Upper lobe of left lung (tissue), 6 donors: Measurements from ENCODE around the gene ALB. TPM values are rescaled to one million over a fixed set of nuclear protein-coding genes. Genes with fewer than 3 reads are reported as not detected.

Experiments
- ATAC-seq, 2 donors: fragments of 200-7000 bp; cut with Tn5 transposase; one replicate each; pipeline ENCODE4 v1.9.1; 2022; ENCODE audit warnings: mild to moderate bottlenecking in 2 of 2, moderate library complexity in 2 of 2; ENCODE audit not compliant: low FRiP score in 2 of 2
- DNase-seq, 2 donors: peaks; one replicate each; pipeline ENCODE4 v3.0.0-alpha.2; 2019 to 2020
- H3K27ac ChIP-seq, 4 donors: fragments of 200-600 bp; sonication (generic); one replicate each; pipeline ENCODE4 v1.5.1; 2016 to 2019
- H3K27me3 ChIP-seq, 4 donors: fragments of 200-600 bp; sonication (generic); one replicate each; pipeline ENCODE4 v1.5.1; 2017 to 2019
- H3K36me3 ChIP-seq, 4 donors: fragments of 200-600 bp; sonication (generic); one replicate each; pipeline ENCODE4 v1.5.1; 2016 to 2019
- H3K4me1 ChIP-seq, 4 donors: fragments of 200-600 bp; sonication (generic); one replicate each; pipeline ENCODE4 v1.5.1; 2018 to 2019
- H3K4me3 ChIP-seq, 4 donors: fragments of 200-600 bp; sonication (generic); one replicate each; pipeline ENCODE4 v1.5.1; 2017 to 2019; ENCODE audit warnings: mild to moderate bottlenecking in 2 of 4, moderate library complexity in 1 of 4
- H3K9me3 ChIP-seq, 4 donors: fragments of 200-600 bp; sonication (generic); one replicate each; pipeline ENCODE4 v1.5.1; 2018 to 2019
- EP300 ChIP-seq, 4 donors: sonication (generic); formaldehyde crosslinking; IDR thresholded peaks; one replicate each; pipeline ENCODE4 v1.5.1; 2017; ENCODE audit warnings: antibody characterized with exemption in 4 of 4, control low read depth in 2 of 4
- POLR2A ChIP-seq, 4 donors: fragments of 450-650 bp; IDR thresholded peaks; one replicate each; pipeline ENCODE4 v1.5.1; 2016 to 2017; ENCODE audit warnings: antibody characterized with exemption in 4 of 4, mild to moderate bottlenecking in 2 of 4
- POLR2AphosphoS5 ChIP-seq, 2 donors: sonication (generic); formaldehyde crosslinking; IDR thresholded peaks; one replicate each; pipeline ENCODE4 v1.5.1; 2017; ENCODE audit warnings: antibody characterized with exemption in 2 of 2
- WGBS, 2 donors: methylation state at CpG; one replicate each; pipeline ENCODE4 v1.1.5; 2017 to 2018; 5-methylcytosine and 5-hydroxymethylcytosine counted together
- total RNA-seq, 6 donors: library from RNA; depleted of rRNA in 4 of 6; stranded (reverse); fragments of >200 nt in 4 of 6; gene quantifications; one replicate each; pipeline versions ENCODE4 v1.1.0 to v1.2.1, GENCODE V29; 2016 to 2021
- TF ChIP-seq, protein P1 (sequence below), 6 experiments: fragments of 450-650 bp in 4 of 6; fragments of 200-600 bp in 2 of 6; sonication (generic) in 2 of 6; IDR thresholded peaks; one replicate each; pipeline ENCODE4 v1.5.1; 2016 to 2019; ENCODE audit warnings: antibody characterized with exemption in 6 of 6
- donor health status: DM: no; HTN: no; CAD: no; lungs with moderate emphysema.
- donor health status: DM: no; HTN: yes; CAD: no; lungs with severe emphysema.

The ALB gene
- total RNA-seq, 6 donors from 2014 or later = 0.30 to 44.5 (median 13.7) TPM; not detected in 2

DNA sequence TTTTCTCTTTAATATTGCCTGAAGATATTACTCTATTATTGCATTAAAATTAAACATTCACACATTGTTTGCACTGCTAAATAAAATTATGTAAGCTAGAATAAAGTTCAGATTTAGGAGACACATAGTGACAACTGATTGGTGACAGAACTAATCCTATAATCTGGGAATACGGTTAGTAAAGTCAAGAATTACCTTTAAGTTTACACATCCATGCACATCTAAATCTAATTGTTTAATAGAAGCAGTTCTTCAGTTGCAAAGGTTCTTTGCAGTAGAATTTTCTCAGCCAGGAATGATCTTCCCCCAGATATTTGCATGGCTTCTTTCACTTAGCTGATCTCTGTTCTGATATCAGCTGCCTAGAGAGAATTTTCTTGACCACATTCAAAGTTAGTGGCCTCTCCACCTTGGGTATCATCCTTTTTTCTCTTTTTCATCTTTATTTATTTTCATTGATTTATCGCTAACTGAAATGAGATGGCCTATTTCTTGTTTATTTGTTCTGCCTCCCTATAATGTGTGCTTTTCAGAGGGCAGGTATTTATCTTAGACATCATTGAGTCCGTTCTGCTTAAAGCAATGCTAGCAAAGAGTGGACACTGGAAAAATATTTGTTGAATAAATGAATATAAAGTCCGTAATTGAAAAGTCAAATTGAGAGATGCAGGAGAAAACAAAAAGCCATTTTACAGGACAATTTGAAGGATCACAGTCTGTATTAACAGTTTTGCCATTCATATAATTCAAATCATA lies 44.5 kb downstream of the ALB start:
- H3K4me1 ChIP-seq = no peaks in the 10 kb centered on the region
- TF ChIP-seq POLR2A (IDR thresholded peaks at IDR 0.05) = no peak
- TF ChIP-seq POLR2AphosphoS5 (IDR thresholded peaks at IDR 0.05) = no peak
- TF ChIP-seq, protein P1, sequence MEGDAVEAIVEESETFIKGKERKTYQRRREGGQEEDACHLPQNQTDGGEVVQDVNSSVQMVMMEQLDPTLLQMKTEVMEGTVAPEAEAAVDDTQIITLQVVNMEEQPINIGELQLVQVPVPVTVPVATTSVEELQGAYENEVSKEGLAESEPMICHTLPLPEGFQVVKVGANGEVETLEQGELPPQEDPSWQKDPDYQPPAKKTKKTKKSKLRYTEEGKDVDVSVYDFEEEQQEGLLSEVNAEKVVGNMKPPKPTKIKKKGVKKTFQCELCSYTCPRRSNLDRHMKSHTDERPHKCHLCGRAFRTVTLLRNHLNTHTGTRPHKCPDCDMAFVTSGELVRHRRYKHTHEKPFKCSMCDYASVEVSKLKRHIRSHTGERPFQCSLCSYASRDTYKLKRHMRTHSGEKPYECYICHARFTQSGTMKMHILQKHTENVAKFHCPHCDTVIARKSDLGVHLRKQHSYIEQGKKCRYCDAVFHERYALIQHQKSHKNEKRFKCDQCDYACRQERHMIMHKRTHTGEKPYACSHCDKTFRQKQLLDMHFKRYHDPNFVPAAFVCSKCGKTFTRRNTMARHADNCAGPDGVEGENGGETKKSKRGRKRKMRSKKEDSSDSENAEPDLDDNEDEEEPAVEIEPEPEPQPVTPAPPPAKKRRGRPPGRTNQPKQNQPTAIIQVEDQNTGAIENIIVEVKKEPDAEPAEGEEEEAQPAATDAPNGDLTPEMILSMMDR (IDR thresholded peaks at IDR 0.05) = no peak
- TF ChIP-seq EP300 (IDR thresholded peaks at IDR 0.05) = no peak
- no peak overlapping the region for H3K27ac ChIP-seq
- no peaks in the 10 kb centered on the region for H3K27me3 ChIP-seq
- DNase-seq (no peak), ATAC-seq (no peak)
- H3K4me3 ChIP-seq = no peak overlapping the region
- no peaks in the 10 kb centered on the region for H3K36me3 ChIP-seq
- no peaks in the 10 kb centered on the region for H3K9me3 ChIP-seq
- WGBS, 2 donors = 86 to 89% methylated on average over 4 of the region's 4 CpGs

DNA sequence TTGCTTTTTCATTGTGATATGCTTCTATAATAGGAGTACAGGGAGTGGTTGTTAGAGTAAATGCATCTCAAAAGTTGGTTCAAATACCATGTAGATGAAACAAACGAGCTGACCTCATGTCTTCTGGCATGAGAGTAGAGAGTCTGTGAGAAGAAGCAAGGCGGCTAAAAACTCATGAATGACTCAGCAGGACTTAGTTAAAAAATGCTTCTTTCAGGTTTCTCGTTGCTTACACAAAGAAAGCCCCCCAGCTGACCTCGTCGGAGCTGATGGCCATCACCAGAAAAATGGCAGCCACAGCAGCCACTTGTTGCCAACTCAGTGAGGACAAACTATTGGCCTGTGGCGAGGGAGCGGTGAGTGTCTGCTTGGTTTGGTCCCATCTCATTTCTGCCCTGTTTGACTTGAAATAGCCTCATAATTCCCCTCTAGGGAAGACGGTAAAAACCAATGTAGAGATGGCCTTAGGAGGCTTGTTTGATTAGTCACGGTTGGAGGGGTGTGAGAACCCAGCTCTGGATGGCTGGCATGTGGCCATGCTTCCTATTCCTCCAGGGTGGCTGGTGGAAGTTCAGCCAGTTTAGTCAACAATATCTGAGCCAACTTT lies 46.4 kb downstream of the ALB start:
- Histone ChIP-seq H3K36me3 (no peaks in the 10 kb centered on the region), H3K27ac (no peak overlapping the region), H3K9me3 (no peaks in the 10 kb centered on the region), H3K4me1 (no peaks in the 10 kb centered on the region), H3K27me3 (no peaks in the 10 kb centered on the region), H3K4me3 (no peak overlapping the region)
- 69 to 72% methylated on average over 9 of the region's 9 CpGs for WGBS, 2 donors
- TF ChIP-seq POLR2AphosphoS5 (IDR thresholded peaks at IDR 0.05) = no peak
- TF ChIP-seq, protein P1 (IDR thresholded peaks at IDR 0.05) = no peak
- TF ChIP-seq EP300 (IDR thresholded peaks at IDR 0.05) = no peak
- ATAC-seq (peak in 1 of 2 donors; percentile 93), DNase-seq (no peak)

DNA sequence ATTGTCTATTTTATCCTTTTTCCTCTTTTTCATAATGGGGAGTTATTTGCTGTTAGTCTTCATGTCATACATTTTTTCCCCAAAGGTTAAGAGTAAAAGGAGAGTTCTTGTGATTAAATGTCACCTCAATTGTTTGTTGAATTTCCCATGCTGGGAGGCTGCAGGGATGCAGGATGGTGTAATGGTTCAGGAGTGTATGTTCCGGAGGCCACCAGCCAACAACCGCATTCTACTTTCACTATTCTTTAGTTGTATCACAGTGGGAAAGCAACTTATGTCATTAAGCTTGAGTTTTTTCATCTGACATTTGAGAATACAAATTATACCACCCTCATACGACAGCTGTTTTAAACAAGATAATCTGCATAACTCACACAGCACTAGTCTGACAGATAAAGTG lies 47.3 kb downstream of the ALB start:
- no peak overlapping the region for H3K27ac ChIP-seq
- H3K27me3 ChIP-seq = no peaks in the 10 kb centered on the region
- H3K9me3 ChIP-seq = no peaks in the 10 kb centered on the region
- no peaks in the 10 kb centered on the region for H3K4me1 ChIP-seq
- peak in 1 of 2 donors; percentile 57 for ATAC-seq
- DNase-seq = no peak
- H3K36me3 ChIP-seq = no peaks in the 10 kb centered on the region
- 66 to 80% methylated on average over 3 of the region's 3 CpGs for WGBS, 2 donors
- TF ChIP-seq POLR2AphosphoS5 (IDR thresholded peaks at IDR 0.05) (no peak), EP300 (IDR thresholded peaks at IDR 0.05) (no peak), POLR2A (IDR thresholded peaks at IDR 0.05) (no peak)
- TF ChIP-seq, protein P1 (IDR thresholded peaks at IDR 0.05) = no peak
- H3K4me3 ChIP-seq = no peak overlapping the region

DNA sequence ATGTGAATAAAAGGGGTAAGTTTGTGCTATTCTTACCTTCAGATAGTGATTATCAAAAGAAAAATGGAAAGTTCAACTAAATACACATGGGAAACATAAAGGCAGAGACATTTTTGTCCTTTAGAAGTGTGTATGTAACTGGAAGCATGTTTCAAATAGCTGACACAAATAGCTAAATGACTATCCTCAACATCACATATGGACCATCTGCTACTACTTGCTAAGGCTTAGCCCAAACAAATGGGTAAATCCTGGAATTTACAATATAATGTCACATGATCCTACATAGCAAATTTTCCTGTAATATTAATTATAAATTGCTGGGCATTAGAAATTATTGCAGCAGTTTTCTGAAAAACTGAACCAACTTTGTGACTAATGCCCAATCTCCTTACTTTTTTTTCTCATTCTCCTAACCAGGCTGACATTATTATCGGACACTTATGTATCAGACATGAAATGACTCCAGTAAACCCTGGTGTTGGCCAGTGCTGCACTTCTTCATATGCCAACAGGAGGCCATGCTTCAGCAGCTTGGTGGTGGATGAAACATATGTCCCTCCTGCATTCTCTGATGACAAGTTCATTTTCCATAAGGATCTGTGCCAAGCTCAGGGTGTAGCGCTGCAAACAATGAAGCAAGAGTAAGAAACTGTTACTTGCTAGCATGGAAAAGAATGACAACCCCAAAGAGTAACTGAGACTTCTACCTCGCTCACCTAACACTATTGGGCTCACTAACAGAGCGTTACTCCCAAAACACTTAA lies 48.1 kb downstream of the ALB start:
- ATAC-seq (no peak), DNase-seq (no peak)
- no peak overlapping the region for H3K4me3 ChIP-seq
- no peaks in the 10 kb centered on the region for H3K36me3 ChIP-seq
- H3K4me1 ChIP-seq = no peaks in the 10 kb centered on the region
- TF ChIP-seq POLR2A (IDR thresholded peaks at IDR 0.05) = no peak
- TF ChIP-seq EP300 (IDR thresholded peaks at IDR 0.05) = no peak
- no peak for TF ChIP-seq POLR2AphosphoS5 (IDR thresholded peaks at IDR 0.05)
- TF ChIP-seq, protein P1 (IDR thresholded peaks at IDR 0.05) = no peak
- H3K27ac ChIP-seq = no peak overlapping the region
- H3K27me3 ChIP-seq = no peaks in the 10 kb centered on the region
- H3K9me3 ChIP-seq = no peaks in the 10 kb centered on the region
- WGBS, 2 donors = 83 to 91% methylated on average over 4 of the region's 4 CpGs
